IMR-90 (cell line): ENCODE measurements around the gene FOXP1. TPM values are rescaled to one million over a fixed set of nuclear protein-coding genes. Genes with fewer than 3 reads are reported as not detected.

Source experiments
- ATAC-seq: fragments of 200-7000 bp; cut with Tn5 transposase; 2 replicates; pipeline ENCODE4 v1.9.1; 2020; ENCODE audit warnings: low read depth, mild to moderate bottlenecking, moderate library complexity
- BruUV-seq: library from RNA; stranded (reverse); fragments of 400-500 nt; replicated peaks from 2 replicates; lab custom pipeline; 2021; lab: Mats Ljungman, UMichigan
- CTCF ChIA-PET: fragments of 300-600 bp; formaldehyde crosslinking; extraction: SDS; loops from one replicate; lab custom pipeline; 2021; ENCODE audit warnings: antibody characterized with exemption; lab: Yijun Ruan, JAX
- POLR2A ChIA-PET: fragments of 300-600 bp; sonication (Branson Sonifier 250); formaldehyde crosslinking; loops from one replicate; lab custom pipeline; 2022; ENCODE audit warnings: antibody characterized with exemption; ENCODE audit not compliant: unreplicated experiment; lab: Charles Lee
- DNase-seq: peaks from one replicate; pipeline ENCODE4 v3.0.0; 2013
- H2AFZ ChIP-seq: replicated peaks from 2 replicates; pipeline ENCODE3; 2013; ENCODE audit warnings: low read length, mild to moderate bottlenecking; ENCODE audit not compliant: poor library complexity
- H2AK5ac ChIP-seq: 2 replicates; pipeline ENCODE4 v1.6.1; 2013; ENCODE audit warnings: low read depth, low read length, inconsistent platforms
- H2AK9ac ChIP-seq: replicated peaks from 2 replicates; pipeline ENCODE3; 2013; ENCODE audit warnings: mild to moderate bottlenecking, low read depth, low read length, moderate library complexity; ENCODE audit not compliant: poor library complexity
- H2BK120ac ChIP-seq: 2 replicates; pipeline ENCODE4 v1.6.1; 2013; ENCODE audit warnings: low read depth, low read length, inconsistent platforms
- H2BK15ac ChIP-seq: 3 replicates; pipeline ENCODE4 v1.6.1; 2013; ENCODE audit warnings: low read depth, low read length, inconsistent platforms
- H2BK20ac ChIP-seq: 2 replicates; pipeline ENCODE4 v1.6.1; 2013; ENCODE audit warnings: low read depth, mild to moderate bottlenecking, inconsistent platforms, low read length, moderate library complexity
- H2BK5ac ChIP-seq: 2 replicates; pipeline ENCODE4 v1.6.1; 2013; ENCODE audit warnings: mild to moderate bottlenecking, low read depth, low read length, inconsistent platforms; ENCODE audit not compliant: poor library complexity, severe bottlenecking
- H3K14ac ChIP-seq: replicated peaks from 2 replicates; pipeline ENCODE4 v1.6.1; 2013; ENCODE audit warnings: low read depth, low read length, inconsistent platforms
- H3K18ac ChIP-seq: 2 replicates; pipeline ENCODE4 v1.6.1; 2013; ENCODE audit warnings: low read depth, low read length, control low read depth
- H3K23ac ChIP-seq: 2 replicates; pipeline ENCODE4 v1.6.1; 2013; ENCODE audit warnings: low read depth, low read length, inconsistent platforms
- H3K27ac ChIP-seq: 2 replicates; pipeline ENCODE4 v1.5.1; 2013; ENCODE audit warnings: mild to moderate bottlenecking, control low read depth, low read length; ENCODE audit not compliant: insufficient read depth
- H3K27me3 ChIP-seq: 2 replicates; pipeline ENCODE4 v1.6.1; 2013; ENCODE audit warnings: low read length; ENCODE audit not compliant: control insufficient read depth, insufficient read depth
- H3K36me3 ChIP-seq: 2 replicates; pipeline ENCODE4 v1.6.1; 2013; ENCODE audit warnings: low read length, mixed read lengths; ENCODE audit not compliant: control insufficient read depth, insufficient read depth
- H3K4ac ChIP-seq: 2 replicates; pipeline ENCODE4 v1.6.1; 2013; ENCODE audit warnings: low read depth, low read length, inconsistent platforms
- H3K4me1 ChIP-seq: 2 replicates; pipeline ENCODE4 v1.6.1; 2013; ENCODE audit warnings: low read length, mixed read lengths; ENCODE audit not compliant: control insufficient read depth, insufficient read depth
- H3K4me2 ChIP-seq: 2 replicates; pipeline ENCODE4 v1.6.1; 2013; ENCODE audit warnings: low read depth, mild to moderate bottlenecking, control low read depth, low read length, moderate library complexity
- H3K4me3 ChIP-seq: 2 replicates; pipeline ENCODE4 v1.5.1; 2013; ENCODE audit warnings: low read depth, mild to moderate bottlenecking, control low read depth, low read length, moderate library complexity; ENCODE audit not compliant: insufficient read depth
- H3K56ac ChIP-seq: 2 replicates; pipeline ENCODE4 v1.6.1; 2013; ENCODE audit warnings: low read length, inconsistent platforms; ENCODE audit not compliant: insufficient read depth; ENCODE audit errors: extremely low read depth
- H3K79me1 ChIP-seq, 2 experiments: 2 replicates each; pipeline ENCODE4 v1.6.1; 2013; ENCODE audit warnings: low read length in 2 of 2, inconsistent platforms in 1 of 2, low read depth in 1 of 2
- H3K9ac ChIP-seq: 2 replicates; pipeline ENCODE4 v1.6.1; 2013; ENCODE audit warnings: low read depth, low read length, control low read depth
- H3K9me1 ChIP-seq: 2 replicates; pipeline ENCODE4 v1.6.1; 2013; ENCODE audit warnings: low read length, inconsistent platforms; ENCODE audit not compliant: insufficient read depth
- H3K9me3 ChIP-seq: 2 replicates; pipeline ENCODE4 v1.6.1; 2013; ENCODE audit warnings: low read length; ENCODE audit not compliant: control insufficient read depth, insufficient read depth
- H4K20me1 ChIP-seq: 2 replicates; pipeline ENCODE4 v1.6.1; 2013; ENCODE audit warnings: low read length, inconsistent platforms; ENCODE audit not compliant: insufficient read depth
- H4K5ac ChIP-seq: 2 replicates; pipeline ENCODE4 v1.6.1; 2013; ENCODE audit warnings: mild to moderate bottlenecking, low read depth, low read length, control low read depth
- H4K8ac ChIP-seq, 2 experiments: 2 replicates each; pipeline ENCODE4 v1.6.1; 2013; ENCODE audit warnings: low read depth in 2 of 2, low read length in 2 of 2, control low read depth in 1 of 2, inconsistent platforms in 1 of 2
- H4K91ac ChIP-seq: 2 replicates; pipeline ENCODE4 v1.6.1; 2013; ENCODE audit warnings: low read depth, low read length, inconsistent platforms; ENCODE audit not compliant: insufficient read depth
- BHLHE40 ChIP-seq: fragments of 150-350 bp; IDR thresholded peaks from 2 replicates; pipeline ENCODE4 v1.6.1; 2016; ENCODE audit warnings: mild to moderate bottlenecking, low read depth, low read length
- CTCF ChIP-seq: conservative IDR thresholded peaks from 2 replicates; pipeline ENCODE4 v1.5.1; 2012; ENCODE audit warnings: mild to moderate bottlenecking, low read depth, low read length, improper control_type of control experiment
- ELK1 ChIP-seq: fragments of 150-350 bp; IDR thresholded peaks from 2 replicates; pipeline ENCODE4 v1.6.1; 2016; ENCODE audit warnings: low read depth, mild to moderate bottlenecking, low read length, moderate library complexity, borderline replicate concordance
- MAFK ChIP-seq: IDR thresholded peaks from 2 replicates; pipeline ENCODE4 v1.6.1; 2012; ENCODE audit warnings: low read depth, low read length, improper control_type of control experiment
- MAZ ChIP-seq: IDR thresholded peaks from 2 replicates; pipeline ENCODE4 v1.6.1; 2012; ENCODE audit warnings: low read depth, mild to moderate bottlenecking, low read length, improper control_type of control experiment, moderate library complexity, borderline replicate concordance
- NFE2L2 ChIP-seq: fragments of 150-350 bp; IDR thresholded peaks from 2 replicates; pipeline ENCODE4 v1.6.1; 2016; ENCODE audit warnings: low read depth, mild to moderate bottlenecking, low read length
- POLR2A ChIP-seq: IDR thresholded peaks from 2 replicates; pipeline ENCODE4 v1.6.1; 2012; ENCODE audit warnings: mild to moderate bottlenecking, low read depth, low read length
- RCOR1 ChIP-seq: IDR thresholded peaks from 2 replicates; pipeline ENCODE4 v1.6.1; 2012; ENCODE audit warnings: mild to moderate bottlenecking, low read length, improper control_type of control experiment; ENCODE audit not compliant: insufficient replicate concordance
- RFX5 ChIP-seq: IDR thresholded peaks from 2 replicates; pipeline ENCODE4 v1.8.0; 2012; ENCODE audit warnings: low read depth, mild to moderate bottlenecking, low read length, moderate library complexity
- SMC3 ChIP-seq: fragments of 150-350 bp; IDR thresholded peaks from 2 replicates; pipeline ENCODE4 v1.6.1; 2016; ENCODE audit warnings: low read depth, mild to moderate bottlenecking, antibody characterized with exemption, low read length, moderate library complexity
- WGBS, 2 experiments: methylation state at CpG; one replicate each; pipeline versions ENCODE4 v1.1.5 to v1.1.7; 2013; ENCODE audit warnings: missing lambda C conversion rate in 2 of 2; ENCODE audit not compliant: insufficient read length in 1 of 2; ENCODE audit errors: extremely low coverage in 2 of 2; 5-methylcytosine and 5-hydroxymethylcytosine counted together
- dilution Hi-C: fragments of 300-500 bp; cut with HindIII; formaldehyde crosslinking; loops from one replicate; pipeline ENCODE4 v1.14.3; 2018; ENCODE audit warnings: low sequenced_read_pairs; ENCODE audit not compliant: unreplicated experiment
- in situ Hi-C: fragments of 300-500 bp; cut with MboI; formaldehyde crosslinking; loops from 3 replicates; pipeline ENCODE4 v1.14.3; 2019; ENCODE audit warnings: low sequenced_read_pairs, inconsistent platforms, mixed read lengths
- intact Hi-C: fragments of 100-400 bp; cut with micrococcal nuclease; formaldehyde crosslinking; loops from 2 replicates; pipeline ENCODE4 v1.10.0; 2022
- polyA plus RNA-seq, 3 experiments: library from polyadenylated mRNA; depleted of rRNA; stranded (reverse); fragments of >200 nt; gene quantifications; 2 replicates each; pipeline ENCODE4 v1.2.3, GENCODE V29; 2012; ENCODE audit warnings: low replicate concordance in 1 of 3
- total RNA-seq: library from RNA; depleted of rRNA; stranded (reverse); fragments of >200 nt; gene quantifications from 2 replicates; pipeline ENCODE4 v1.2.3, GENCODE V29; 2012

The FOXP1 gene
- total and polyA plus RNA-seq, 2 of the 4 experiments (the other 2 are of a cell fraction) = 37.0 to 132 TPM

- BruUV-seq = no TSS peak
- H3K23ac ChIP-seq = no peak overlapping the region
Observed at GRCh38 chr3:71346061-71346460, 237.5 kb downstream of the FOXP1 start.

More at GRCh38 chr3:71346061-71346460, 237.5 kb downstream of the FOXP1 start:
- Histone ChIP-seq H2BK5ac (no peak overlapping the region), H4K5ac (no peak overlapping the region), H4K20me1 (no peaks in the 10 kb centered on the region), H4K8ac (no peak overlapping the region), H3K36me3 (no peaks in the 10 kb centered on the region), H2AK5ac (no peak overlapping the region), H3K27ac (no peak overlapping the region), H4K91ac (no peak overlapping the region), H2BK15ac (no peak overlapping the region), H3K4me2 (no peak overlapping the region), H3K14ac (no peak overlapping the region), H2AFZ (no peak overlapping the region), H3K9ac (no peak overlapping the region), H2BK20ac (no peak overlapping the region), H3K4me1 (0 out of 2 replicates have a peak, but pooled peaks cover 1% of the 10 kb centered on the region), H3K18ac (no peak overlapping the region), H3K4ac (no peak overlapping the region), H2AK9ac (no peak overlapping the region), H2BK120ac (no peak overlapping the region), H3K56ac (no peak overlapping the region), H3K9me3 (no peaks in the 10 kb centered on the region), H3K27me3 (no peaks in the 10 kb centered on the region), H3K9me1 (no peaks in the 10 kb centered on the region; the same call in 1 of the 2 replicates), H3K79me1 (peaks cover 3 to 5% of the 10 kb centered on the region in 2 experiments; a peak in 2 of 4 replicates), H3K4me3 (no peak overlapping the region)
- dilution Hi-C loops (no loop called here), intact Hi-C loops (no loop called here), in situ Hi-C loops (no loop called here)
- WGBS, 2 experiments = no CpG with 5 or more reads among the region's 4 CpGs
- DNase-seq (peak; percentile 6), ATAC-seq (no peak)
- no peak for TF ChIP-seq BHLHE40
- no peak for TF ChIP-seq ELK1
- TF ChIP-seq POLR2A = no peak
- TF ChIP-seq CTCF = no peak
- TF ChIP-seq SMC3 = no peak
- no peak for TF ChIP-seq NFE2L2
- TF ChIP-seq MAFK = no peak
- no peak for TF ChIP-seq MAZ
- no peak for TF ChIP-seq RCOR1
- no peak for TF ChIP-seq RFX5
- CTCF ChIA-PET = no interaction called here
- POLR2A ChIA-PET = no interaction called here
